ENCODE data around the gene HPGD.

DNA sequence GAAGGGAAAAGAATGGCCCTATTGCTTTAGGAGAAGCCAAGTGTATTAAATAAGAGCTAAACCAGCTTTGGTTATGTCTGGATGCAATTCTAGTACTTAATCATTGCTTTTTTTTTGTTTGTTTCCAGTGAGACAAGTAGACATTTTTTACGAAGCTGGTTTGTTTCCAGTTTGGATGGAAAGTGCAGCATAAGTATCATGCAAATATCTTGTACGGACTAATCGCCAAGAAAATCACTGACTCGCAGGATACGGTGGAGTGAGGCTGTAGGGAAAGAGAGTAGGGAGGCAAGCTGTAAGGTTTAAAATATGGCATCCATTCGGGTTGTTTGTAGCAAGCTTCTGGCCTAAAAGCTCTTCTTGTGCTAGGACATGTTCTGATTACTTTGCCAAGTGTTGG lies 64.8 kb downstream of the HPGD start:
- TF ChIP-seq, protein P1, sequence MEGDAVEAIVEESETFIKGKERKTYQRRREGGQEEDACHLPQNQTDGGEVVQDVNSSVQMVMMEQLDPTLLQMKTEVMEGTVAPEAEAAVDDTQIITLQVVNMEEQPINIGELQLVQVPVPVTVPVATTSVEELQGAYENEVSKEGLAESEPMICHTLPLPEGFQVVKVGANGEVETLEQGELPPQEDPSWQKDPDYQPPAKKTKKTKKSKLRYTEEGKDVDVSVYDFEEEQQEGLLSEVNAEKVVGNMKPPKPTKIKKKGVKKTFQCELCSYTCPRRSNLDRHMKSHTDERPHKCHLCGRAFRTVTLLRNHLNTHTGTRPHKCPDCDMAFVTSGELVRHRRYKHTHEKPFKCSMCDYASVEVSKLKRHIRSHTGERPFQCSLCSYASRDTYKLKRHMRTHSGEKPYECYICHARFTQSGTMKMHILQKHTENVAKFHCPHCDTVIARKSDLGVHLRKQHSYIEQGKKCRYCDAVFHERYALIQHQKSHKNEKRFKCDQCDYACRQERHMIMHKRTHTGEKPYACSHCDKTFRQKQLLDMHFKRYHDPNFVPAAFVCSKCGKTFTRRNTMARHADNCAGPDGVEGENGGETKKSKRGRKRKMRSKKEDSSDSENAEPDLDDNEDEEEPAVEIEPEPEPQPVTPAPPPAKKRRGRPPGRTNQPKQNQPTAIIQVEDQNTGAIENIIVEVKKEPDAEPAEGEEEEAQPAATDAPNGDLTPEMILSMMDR (IDR thresholded peaks at IDR 0.05): no peak
- TF ChIP-seq POLR2A (IDR thresholded peaks at IDR 0.05) (no peak), POLR2AphosphoS5 (IDR thresholded peaks at IDR 0.05; ENCODE audit: insufficient read depth in 1 of 2, low read depth in 1 of 2) (peak in 1 of 2 donors; percentile 67)
